ENCODE measurements around the gene AURKA. TPM values are rescaled to one million over a fixed set of nuclear protein-coding genes. Genes with fewer than 3 reads are reported as not detected.

AURKA gene
- 1.6 TPM for total RNA-seq

DNA sequence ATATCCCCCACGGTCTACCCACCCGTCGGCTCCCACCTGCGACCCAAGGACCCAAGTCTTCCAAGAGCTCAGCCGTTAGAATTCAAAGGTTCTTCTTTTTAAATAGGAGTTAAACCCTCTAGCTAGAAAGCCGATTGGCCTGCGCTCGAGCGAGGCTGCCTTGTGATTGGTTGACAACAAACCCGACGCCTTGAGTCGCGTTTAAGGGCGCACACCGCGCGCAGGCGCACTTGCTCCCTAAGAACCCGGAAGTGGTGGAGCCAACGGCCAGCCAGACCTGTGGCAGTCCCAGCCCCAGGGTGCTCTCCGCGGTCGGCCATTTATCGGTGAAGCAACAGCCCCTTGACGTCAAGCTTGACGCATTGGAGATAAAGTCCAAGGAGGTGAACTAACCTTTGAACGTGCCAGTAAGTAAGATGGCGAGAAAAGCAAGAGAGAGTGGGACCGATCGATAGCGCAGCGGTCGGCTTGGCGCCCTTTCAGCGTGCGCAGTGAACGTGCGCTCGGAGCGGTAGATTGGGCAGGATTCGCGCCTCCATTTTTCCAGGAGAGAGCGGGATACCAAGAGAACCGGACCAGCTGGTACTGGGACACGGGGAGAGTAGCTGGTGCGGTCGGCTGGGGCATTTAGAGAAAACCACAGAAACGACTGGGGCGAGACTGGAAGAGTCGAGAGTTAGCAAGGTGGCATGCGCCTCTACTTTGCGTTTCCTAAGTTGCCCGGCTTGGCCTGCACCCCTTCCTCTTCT lies at the start of gene AURKA, which contains the start of gene CSTF1:
TSS of gene AURKA (minus strand) at position 84 of the 749 bp plus-strand sequence. CDS start 4,018 bp downstream, outside the sequence.
TSS of gene CSTF1 (plus strand) at position 514 of the 749 bp plus-strand sequence. CDS start 2,908 bp downstream, outside the sequence.
- peak; percentile 99 to 100 (median 100) for DNase-seq (ENCODE audit: low read depth in 2 of 3, low spot score in 2 of 3)

DNA sequence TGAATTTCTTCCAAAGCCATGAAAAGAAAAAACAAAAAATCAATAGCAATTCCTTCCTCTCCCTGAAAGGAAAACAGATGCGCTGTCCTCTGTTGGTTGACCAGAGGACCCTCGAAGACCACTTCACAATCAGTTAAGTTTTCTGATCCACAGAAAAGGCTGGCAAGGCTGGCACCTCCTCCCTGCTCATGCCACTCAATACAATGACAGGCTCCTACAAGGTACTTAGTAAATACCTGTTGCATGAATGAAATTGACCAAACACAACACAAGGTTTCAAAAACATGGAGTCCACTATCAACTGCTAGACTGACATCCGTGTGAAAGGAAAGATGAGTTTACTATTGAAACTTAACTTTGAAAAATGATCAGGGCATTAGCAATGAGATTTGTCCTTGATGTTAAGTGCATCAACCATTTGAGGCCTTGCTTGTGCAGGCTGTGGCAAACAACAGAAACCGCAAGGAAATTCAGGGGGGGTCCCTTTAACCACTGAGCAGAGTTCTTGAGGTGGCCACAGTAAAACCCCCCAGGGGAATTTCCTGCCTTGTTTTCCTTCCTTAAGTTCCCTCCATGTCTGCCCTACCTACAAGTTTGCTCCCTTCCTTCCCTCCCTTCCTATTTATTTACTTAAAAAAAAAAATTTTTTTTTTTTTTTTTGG lies 48.5 kb upstream of the AURKA start:
- peak in 1 of 3 donors; percentile 60 for DNase-seq (ENCODE audit: low read depth in 2 of 3, low spot score in 2 of 3)

GRCh38 chr20:56439771-56440291 lies 47.8 kb upstream of the AURKA start:
- peak in 1 of 3 donors; percentile 35 for DNase-seq (ENCODE audit: low read depth in 2 of 3, low spot score in 2 of 3)

GRCh38 chr20:56438284-56438683 lies 46.3 kb upstream of the AURKA start:
- no peak for DNase-seq (ENCODE audit: low read depth in 2 of 3, low spot score in 2 of 3)

DNA sequence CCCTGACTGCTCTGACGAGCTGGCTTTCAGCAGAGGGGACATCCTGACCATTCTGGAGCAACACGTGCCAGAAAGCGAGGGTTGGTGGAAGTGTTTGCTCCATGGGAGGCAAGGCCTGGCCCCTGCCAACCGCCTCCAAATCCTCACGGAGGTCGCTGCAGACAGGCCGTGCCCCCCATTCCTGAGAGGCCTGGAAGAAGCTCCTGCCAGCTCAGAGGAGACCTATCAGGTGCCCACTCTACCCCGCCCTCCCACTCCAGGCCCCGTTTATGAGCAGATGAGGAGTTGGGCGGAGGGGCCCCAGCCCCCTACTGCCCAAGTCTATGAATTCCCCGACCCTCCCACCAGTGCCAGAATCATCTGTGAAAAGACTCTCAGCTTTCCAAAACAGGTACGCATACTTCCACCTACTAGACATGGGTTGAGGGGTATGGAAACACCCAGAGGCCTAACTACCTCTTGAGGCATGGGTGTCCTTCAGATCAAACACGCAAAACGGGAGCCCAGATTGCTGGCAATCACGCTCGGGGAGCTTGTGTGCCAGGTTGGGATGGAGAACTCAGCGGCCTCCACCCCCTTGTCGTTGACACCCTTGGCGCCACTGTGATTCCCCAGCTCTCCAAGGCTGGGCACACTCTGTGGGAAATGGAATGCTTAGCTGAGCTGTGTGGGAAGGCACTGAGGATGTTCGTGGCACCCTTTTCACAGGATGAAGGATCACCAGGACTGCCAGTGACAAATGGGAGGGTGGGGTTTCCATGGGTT lies 45.4 kb upstream of the AURKA start:
- DNase-seq (ENCODE audit: low read depth in 2 of 3, low spot score in 2 of 3), result no peak

- no peak for DNase-seq (ENCODE audit: low read depth in 2 of 3, low spot score in 2 of 3)
Observed at GRCh38 chr20:56433880-56434255, 41.9 kb upstream of the AURKA start.

- DNase-seq (ENCODE audit: low read depth in 2 of 3, low spot score in 2 of 3), result no peak
Observed at GRCh38 chr20:56433221-56433879, 41.3 kb upstream of the AURKA start.

DNA sequence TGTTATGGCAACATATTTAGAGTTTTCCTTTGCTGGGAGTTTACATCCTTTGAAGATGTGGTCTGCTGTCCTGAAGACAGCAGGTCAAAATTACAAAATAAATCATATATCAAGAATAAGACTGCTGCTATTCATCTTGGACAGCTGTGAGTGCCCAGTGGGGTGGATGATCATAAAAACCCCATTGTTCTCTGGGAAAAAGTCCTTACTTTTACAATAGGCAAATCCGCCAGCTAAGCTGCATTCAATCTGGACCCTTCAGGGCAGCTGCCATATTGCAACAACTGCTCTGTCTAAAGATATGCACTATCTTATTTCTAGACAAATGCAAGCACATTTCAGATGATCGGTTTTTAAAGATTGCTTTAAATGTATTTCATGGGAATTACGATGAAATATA lies 39.5 kb upstream of the AURKA start:
- DNase-seq (ENCODE audit: low read depth in 2 of 3, low spot score in 2 of 3), result no peak

GRCh38 chr20:56430957-56431356 lies 38.9 kb upstream of the AURKA start:
- no peak for DNase-seq (ENCODE audit: low read depth in 2 of 3, low spot score in 2 of 3)

- DNase-seq (ENCODE audit: low read depth in 2 of 3, low spot score in 2 of 3), result no peak
Observed at GRCh38 chr20:56430461-56430860, 38.4 kb upstream of the AURKA start.

GRCh38 chr20:56429941-56430340 lies 37.9 kb upstream of the AURKA start:
- DNase-seq (ENCODE audit: low read depth in 2 of 3, low spot score in 2 of 3), result no peak

DNA sequence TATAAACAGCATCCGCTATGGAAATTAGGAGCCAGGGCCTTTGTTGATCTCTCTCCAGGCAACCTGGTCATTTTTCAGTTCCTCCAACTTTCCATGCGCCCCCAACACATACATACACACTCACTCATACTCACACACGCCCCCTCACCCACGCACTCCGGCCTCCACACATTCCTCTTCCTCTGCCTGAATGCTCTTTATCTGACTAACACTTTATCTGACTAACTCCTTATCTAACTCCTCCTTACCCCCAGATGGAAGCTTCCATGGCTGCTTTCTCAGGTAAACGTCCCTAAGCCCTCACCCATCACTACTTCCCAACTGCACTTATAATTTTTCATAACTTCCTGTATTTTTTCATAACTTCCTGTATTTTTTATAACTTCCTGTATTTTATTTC lies 37.5 kb upstream of the AURKA start:
- peak in 1 of 3 donors; percentile 35 for DNase-seq (ENCODE audit: low read depth in 2 of 3, low spot score in 2 of 3)

GRCh38 chr20:56428881-56429280 lies 36.9 kb upstream of the AURKA start:
- DNase-seq (ENCODE audit: low read depth in 2 of 3, low spot score in 2 of 3), result no peak

DNA sequence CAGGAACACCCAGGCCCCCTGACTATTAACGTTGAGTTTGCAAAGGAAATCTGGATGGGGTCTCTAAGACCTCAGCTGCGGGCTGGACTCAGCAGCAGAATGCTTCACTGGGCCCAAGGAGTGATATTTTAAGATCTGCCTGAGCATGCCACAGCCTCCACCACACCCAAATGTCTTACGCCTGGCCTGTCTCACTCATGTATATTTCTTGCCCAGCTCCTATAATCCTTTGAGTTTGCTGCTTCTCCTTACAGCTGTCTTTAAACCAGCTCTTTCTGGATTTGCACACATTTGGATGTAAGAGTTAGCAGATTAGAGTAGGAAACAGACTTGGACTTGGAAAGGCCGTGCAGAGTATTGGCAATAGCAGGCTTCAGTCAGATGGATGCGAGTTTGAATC lies 36.4 kb upstream of the AURKA start:
- no peak for DNase-seq (ENCODE audit: low read depth in 2 of 3, low spot score in 2 of 3)

DNA sequence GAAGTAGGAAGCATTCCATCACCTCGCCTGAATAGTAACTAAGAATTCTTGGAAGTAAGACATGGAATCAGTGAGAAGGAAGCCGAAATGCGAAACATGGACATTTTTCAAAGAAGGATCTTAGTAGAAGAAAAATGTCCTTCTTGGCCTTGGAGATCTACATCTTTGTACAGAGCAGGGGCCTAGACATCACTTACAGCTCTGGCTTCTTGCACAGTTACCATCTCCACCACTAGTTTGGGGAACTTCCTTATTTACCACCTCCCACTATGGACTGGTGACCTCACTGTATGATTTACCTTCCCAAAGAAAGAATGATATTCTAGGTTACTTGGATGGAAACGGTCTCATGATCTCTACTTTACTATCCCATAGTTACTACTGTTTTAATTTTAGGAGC lies 35.8 kb upstream of the AURKA start:
- no peak for DNase-seq (ENCODE audit: low read depth in 2 of 3, low spot score in 2 of 3)

- DNase-seq (ENCODE audit: low read depth in 2 of 3, low spot score in 2 of 3), result no peak
Observed at GRCh38 chr20:56426926-56427325, 34.9 kb upstream of the AURKA start.

- no peak for DNase-seq (ENCODE audit: low read depth in 2 of 3, low spot score in 2 of 3)
Observed at GRCh38 chr20:56426026-56426425, 34.0 kb upstream of the AURKA start.

GRCh38 chr20:56424931-56425330 lies 32.9 kb upstream of the AURKA start:
- DNase-seq (ENCODE audit: low read depth in 2 of 3, low spot score in 2 of 3), result no peak

- no peak for DNase-seq (ENCODE audit: low read depth in 2 of 3, low spot score in 2 of 3)
Observed at GRCh38 chr20:56423886-56424285, 31.9 kb upstream of the AURKA start.

DNA sequence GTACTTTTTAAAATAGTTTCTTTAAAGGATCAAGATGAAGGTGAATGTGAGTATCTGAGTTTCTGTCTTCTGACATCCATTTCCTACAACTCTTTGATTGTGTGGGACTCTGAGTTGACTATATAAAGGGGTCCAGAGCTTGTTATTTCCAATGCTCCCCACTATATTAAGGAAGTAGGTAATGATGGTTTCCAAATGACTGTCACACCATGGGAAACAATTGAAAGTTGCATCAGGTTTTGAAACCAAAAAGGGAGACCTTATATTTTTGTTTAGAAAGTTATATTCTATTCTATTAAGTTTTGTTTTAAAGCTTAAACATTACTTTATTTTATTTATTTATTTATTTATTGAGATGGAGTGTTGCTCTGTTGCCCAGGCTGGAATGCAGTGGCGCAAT lies 31.2 kb upstream of the AURKA start:
- no peak for DNase-seq (ENCODE audit: low read depth in 2 of 3, low spot score in 2 of 3)

DNA sequence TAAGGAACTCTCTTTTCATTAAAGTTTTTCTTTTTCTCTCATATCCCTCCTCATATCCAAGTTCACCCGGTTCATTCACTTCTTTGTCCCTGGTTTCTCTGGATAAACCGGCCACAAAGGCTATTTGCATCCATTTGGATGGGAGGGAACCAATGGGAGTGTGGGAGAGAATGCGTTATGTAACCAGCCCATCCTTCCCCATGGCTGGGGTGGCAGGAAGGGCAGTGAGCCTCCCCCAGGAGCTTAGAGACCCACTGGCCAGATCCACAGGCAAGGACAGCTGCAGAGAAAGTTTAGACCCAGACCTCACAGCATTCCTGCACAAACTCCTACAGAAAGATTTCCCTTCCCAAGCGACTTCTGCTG lies 30.8 kb upstream of the AURKA start:
- DNase-seq (ENCODE audit: low read depth in 2 of 3, low spot score in 2 of 3), result no peak
